T-helper 2 cell (primary cell): ENCODE data around the gene MTHFD2.
A peak's percentile ranks its signal among the peaks of the same experiment; 100 is the strongest.
"Not testable (repeated sequence)": the region's sequence is repeated elsewhere in the genome, so short reads cannot be mapped to it uniquely, and the experiment has no call there.

Source experiments
- DNase-seq, 5 experiments: peaks; one replicate each; pipeline versions ENCODE4 v3.0.0 to v3.0.0-alpha.2; 2012 to 2022

The MTHFD2 gene

DNA sequence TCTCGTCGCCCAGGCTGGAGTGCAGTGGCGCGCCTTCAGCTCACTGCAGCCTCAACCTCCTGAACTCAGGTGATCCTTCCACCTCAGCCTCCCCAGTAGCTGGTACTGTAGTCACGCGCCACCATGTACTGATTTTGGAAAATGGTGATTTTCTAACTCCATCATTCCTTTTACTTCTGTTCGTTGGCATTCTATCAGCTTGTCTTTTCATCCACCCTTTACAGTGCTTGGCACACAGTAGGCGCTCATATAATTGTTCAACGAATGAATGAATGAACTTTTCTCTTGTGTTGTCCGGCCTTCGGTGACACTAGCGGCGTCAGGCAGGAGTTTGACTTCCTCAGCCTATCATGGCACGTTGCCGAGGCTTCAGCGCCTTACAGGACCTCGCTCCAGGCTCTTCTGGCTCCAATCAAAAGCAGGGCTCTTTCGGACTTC lies 373 bp upstream of the MTHFD2 start:
- DNase-seq, result no peak

DNA sequence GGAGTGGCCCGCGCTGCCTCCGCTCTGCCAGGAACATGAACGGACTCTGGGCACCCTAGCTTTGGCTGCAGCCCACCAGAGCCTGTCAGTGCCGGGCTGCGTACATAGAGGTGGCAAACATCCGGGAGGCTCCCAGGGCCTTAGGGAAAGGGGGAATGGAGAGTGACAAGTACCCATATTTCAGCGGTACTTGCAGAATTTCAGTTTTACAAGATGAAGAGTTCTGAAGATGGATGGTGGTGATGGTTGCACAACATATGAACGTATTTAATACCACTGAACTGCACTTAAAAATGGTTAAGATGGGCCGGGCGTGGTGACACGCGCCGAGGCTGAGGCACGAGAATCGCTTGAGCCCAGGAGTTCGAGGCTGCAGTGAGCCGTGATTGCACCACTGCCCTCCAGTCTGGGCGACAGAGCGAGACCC lies 873 bp downstream of the MTHFD2 start:
- no peak for DNase-seq

GRCh38 chr2:74199871-74200305 lies 1.5 kb downstream of the MTHFD2 start:
- DNase-seq, result peak in 1 of 5 experiments; percentile 29

GRCh38 chr2:74201196-74201595 lies 2.8 kb downstream of the MTHFD2 start:
- DNase-seq, result no peak

DNA sequence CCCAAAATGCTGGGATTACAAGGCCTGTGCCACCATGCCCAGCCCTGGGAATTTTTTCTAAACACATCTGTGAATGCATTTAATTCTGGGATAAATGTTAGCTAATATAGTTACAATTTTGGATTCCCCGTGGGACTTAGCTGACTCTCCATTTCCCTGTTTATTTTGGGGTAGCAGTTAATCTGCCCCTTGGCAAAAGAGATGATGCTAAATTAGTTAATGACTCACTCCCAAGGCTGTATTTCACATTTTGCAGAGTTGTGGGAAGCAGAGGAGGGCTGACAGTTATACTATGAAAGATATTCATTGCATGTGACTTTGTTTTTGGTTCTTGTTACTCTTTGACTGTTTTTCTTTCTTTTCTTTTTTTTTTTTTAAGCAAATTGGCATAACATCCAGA lies 3.2 kb downstream of the MTHFD2 start:
- no peak for DNase-seq

DNA sequence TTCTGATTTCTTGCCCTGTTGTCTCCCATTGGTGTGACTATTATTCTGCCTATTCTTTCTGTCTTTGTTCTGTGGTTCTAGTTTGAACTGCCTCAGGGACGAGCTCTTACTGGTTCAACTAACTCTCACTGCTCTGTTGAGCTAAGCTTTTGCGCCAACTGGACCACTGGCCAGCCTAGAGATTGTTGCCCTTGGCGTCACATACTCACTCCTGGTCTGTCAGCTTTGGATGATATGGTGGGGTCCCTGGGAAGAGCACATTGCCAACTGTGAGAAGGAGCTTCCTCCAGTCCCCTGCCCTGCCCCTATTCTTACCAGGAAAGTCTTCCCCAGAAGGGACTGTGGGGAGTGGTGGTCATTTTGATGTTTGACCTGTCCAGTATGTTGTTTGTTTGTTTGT lies 6.0 kb downstream of the MTHFD2 start:
- DNase-seq, result no peak

DNA sequence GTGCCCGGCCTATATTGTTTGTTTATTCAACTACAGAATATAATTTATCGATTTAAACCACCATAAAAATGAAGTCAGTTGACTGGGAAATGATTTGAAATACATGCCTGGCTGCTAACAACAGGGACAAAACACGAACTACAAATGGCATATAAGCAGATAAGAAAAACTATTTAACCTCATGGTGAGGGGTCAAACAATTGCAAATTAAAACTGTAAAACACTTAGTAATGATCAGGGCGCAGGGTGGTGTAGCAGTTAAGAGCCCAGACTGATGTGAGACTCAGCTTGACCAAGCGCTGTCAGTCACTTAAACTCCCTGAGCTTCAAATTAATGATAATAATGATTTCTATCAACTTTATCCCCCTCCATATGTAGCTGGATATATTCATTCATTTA lies 6.7 kb downstream of the MTHFD2 start:
- no peak for DNase-seq

- peak in 2 of 5 experiments; percentile 7 to 73 for DNase-seq
Measured at GRCh38 chr2:74205596-74205995, 7.2 kb downstream of the MTHFD2 start.

- peak in 2 of 5 experiments; percentile 55 to 93 for DNase-seq
Measured at GRCh38 chr2:74206180-74206688, 7.8 kb downstream of the MTHFD2 start.

- DNase-seq, result no peak
Measured at GRCh38 chr2:74212702-74213410, 14.4 kb downstream of the MTHFD2 start.

DNA sequence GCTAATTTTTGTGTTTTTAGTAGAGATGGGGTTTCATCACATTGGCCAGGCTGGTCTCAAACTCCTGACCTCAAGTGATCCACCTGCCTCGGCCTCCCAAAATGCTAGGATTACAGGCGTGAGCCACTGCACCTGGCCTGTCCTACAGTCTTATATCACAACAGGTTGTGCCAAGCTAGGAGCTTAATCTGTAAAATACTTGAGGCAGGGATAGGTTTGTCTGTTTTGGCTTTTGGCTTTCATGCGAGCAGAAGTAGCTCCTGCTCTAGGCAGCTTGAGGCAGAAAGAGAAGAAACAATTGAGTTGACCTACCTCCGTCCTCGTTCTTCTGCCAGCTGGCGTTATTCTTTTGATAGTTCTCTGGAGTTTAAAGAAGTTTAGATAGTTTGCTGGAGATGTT lies 17.4 kb downstream of the MTHFD2 start:
- DNase-seq, result not testable (repeated sequence)

DNA sequence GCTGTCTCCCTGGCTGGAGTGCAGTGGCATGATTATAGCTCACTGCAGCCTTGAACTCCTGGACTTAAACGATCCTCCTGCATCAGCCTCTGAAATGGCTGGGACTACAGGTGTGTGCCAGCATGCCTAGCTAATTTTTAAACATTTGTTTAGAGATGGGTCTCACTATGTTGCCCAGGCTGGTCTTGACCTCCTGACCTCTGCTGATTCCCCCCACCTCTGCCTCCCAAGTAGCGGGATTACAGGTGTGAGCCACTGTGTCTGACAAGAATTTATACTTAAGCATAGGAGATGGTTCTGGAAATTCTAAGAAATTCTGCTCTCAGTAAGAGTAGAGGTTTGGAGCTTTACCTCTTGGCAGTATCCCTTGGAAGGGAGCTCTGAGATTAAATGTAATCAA lies 18.2 kb downstream of the MTHFD2 start:
- DNase-seq, result no peak

DNA sequence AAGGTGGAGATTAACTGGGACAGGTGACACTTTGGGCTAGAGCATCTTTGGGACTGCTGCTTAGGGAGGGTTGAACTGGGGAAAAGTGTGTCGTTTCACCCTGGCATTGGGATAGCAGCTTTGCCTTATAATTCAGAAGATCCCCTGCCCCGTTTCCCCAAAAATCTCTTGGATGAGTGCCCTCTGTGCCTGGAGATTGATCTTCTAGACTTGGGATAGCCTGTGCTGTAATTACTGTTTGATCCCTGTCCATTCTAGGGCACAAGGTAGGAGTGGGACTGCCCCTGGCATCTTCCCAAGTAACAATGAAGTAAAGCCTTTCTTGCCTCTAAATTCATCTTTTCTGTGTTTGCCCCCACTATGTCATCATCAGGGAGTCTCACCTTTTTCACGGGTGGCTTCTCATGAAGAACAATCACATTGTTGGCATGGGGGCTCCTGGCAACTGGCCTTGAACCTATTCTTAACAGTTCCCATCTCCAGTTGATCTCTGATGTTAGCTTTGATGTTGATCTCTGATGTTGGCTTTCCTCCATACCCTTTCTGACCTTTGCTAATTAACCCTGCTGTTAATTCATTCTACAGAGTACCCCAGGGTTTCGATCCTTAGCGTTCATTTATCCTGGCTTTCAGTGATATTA lies 21.6 kb downstream of the MTHFD2 start:
- no peak for DNase-seq

DNA sequence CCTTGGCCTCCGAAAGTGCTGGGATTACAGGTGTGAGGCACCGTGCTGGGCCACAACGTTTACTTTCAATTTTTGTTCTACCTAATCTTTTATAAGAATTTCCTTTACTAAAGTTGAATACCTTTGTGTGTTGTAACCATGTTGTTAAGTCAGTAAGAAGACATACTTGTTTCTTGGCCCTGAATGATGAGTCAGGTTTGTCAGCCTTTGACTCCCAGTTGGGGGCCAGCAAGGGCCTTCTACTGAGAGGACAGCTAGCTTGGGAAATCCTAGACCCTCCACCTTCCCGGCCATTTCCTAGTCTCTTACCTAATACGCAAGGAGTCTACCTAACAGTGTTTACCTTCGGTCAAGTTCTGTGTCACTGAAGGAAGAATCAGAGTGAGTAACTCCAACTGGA lies 22.7 kb downstream of the MTHFD2 start:
- DNase-seq, result no peak

GRCh38 chr2:74221604-74222299 lies 23.3 kb downstream of the MTHFD2 start:
- DNase-seq, result no peak

DNA sequence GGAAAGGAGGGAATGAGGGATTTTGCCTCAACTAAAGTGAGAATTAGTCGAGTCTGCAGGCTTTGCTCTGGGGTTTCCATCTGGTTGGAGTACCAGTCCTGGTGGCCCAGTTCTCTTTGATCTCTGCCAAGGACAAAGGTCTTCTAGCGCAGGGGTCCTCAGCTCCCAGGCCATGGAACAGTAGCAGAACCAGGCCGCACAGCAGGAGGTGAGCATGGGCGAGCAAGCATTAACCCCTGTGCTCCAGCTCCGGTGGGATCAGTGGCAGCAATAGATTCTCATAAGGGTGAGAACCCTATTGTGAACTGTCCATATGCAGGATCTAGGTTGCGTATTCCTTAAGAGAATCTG lies 23.9 kb downstream of the MTHFD2 start:
- no peak for DNase-seq

GRCh38 chr2:74223941-74224770 lies 25.7 kb downstream of the MTHFD2 start:
- no peak for DNase-seq

DNA sequence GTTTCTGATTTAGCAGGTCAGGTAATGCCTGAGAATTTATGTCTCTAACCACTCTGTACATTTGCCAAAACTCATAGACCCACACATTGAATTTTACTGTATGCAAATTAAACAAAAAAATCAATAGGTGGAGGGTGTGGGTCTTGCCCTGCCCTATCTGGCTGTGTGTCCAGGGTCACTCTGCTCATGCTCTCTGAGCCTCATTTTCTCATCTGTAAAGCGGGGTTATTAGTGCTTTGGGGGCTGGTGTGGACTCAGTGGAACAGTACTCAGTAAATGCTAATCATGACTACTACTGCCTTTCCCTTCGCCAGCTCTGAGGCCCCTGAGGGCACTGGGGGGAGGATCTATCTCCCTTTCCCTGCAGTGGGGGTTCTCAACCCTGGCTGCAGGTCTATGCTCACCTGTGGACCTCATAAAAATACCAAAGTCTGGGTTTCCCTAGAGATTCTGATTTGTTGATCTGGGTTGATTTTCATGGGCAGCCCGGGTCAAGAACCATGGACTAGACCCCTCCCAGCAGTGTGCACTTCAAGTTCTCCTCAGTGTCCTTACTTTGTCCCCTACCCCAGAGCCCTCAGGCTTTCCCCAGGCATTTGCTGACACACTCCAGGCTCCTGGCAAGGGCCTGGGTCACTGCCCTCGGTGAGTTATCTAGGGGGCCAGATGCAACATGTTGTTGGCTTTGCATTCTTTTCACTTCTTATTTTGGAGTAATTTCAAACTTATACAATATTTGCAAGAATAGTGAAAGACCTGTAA lies 27.5 kb downstream of the MTHFD2 start:
- DNase-seq, result no peak

GRCh38 chr2:74226648-74227213 lies 28.3 kb downstream of the MTHFD2 start:
- no peak for DNase-seq

- DNase-seq, result no peak
Measured at GRCh38 chr2:74227646-74228045, 29.2 kb downstream of the MTHFD2 start.

DNA sequence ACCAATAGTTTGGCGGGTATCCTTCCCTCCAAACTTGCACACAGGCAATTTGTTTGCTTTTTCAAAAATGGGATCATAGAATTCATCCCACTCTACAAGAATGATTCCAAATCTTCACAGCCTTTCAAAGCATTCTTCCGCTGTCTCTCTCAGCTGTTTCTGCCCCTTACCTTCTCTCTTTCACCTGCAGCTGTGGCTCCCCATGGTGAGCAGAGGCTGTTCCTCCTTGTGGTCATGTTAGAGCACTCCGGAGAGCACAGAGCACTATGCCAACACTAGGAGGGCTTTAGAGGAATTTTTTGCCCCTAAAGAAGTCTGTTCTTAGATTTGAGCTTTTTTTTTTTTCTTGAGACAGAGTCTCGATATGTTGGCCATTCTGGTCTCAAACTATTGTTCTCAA lies 30.4 kb downstream of the MTHFD2 start:
- DNase-seq, result no peak

GRCh38 chr2:74229865-74230264 lies 31.4 kb downstream of the MTHFD2 start:
- DNase-seq, result not testable (repeated sequence)
